Transverse colon (tissue), 4 donors: ENCODE measurements around the gene KCNC2.
"Not testable (repeated sequence)": the region's sequence is repeated elsewhere in the genome, so short reads cannot be mapped to it uniquely, and the experiment has no call there.

Source experiments
- CTCF ChIP-seq, 5 experiments: fragments of 200-600 bp in 3 of 5; fragments of 450-650 bp in 2 of 5; sonication (generic) in 3 of 5; IDR thresholded peaks; 1 replicate in 2 of 5; 2 replicates in 3 of 5; pipeline ENCODE4 v1.5.1; 2016 to 2017; ENCODE audit warnings: antibody characterized with exemption in 5 of 5, inconsistent platforms in 3 of 5, mild to moderate bottlenecking in 2 of 5, moderate library complexity in 1 of 5
- EP300 ChIP-seq: sonication (generic); formaldehyde crosslinking; IDR thresholded peaks from one replicate; pipeline ENCODE4 v1.6.1; 2017; ENCODE audit warnings: antibody characterized with exemption, low read depth
- POLR2A ChIP-seq: fragments of 450-650 bp; IDR thresholded peaks from one replicate; pipeline ENCODE4 v1.6.1; 2016; ENCODE audit warnings: antibody characterized with exemption, mild to moderate bottlenecking, moderate library complexity
- POLR2AphosphoS5 ChIP-seq, 3 donors: sonication (generic); formaldehyde crosslinking; IDR thresholded peaks; one replicate each; pipeline ENCODE4 v1.6.1; 2016; ENCODE audit warnings: antibody characterized with exemption in 3 of 3

- not testable (repeated sequence) for TF ChIP-seq CTCF (IDR thresholded peaks at IDR 0.05); EP300; POLR2AphosphoS5 (IDR thresholded peaks at IDR 0.05); POLR2A
Observed at GRCh38 chr12:75185881-75186280, 23.8 kb downstream of the KCNC2 start.
